CD14-positive monocyte (primary cell): ENCODE measurements around the gene OSBPL1A. TPM values are rescaled to one million over a fixed set of nuclear protein-coding genes. Genes with fewer than 3 reads are reported as not detected.

Experiments used
- DNase-seq, 3 donors: peaks; one replicate each; pipeline ENCODE4 v3.0.0-alpha.2; 2011 to 2022
- H2AFZ ChIP-seq: 2 replicates; pipeline ENCODE4 v1.6.0; 2012; ENCODE audit warnings: mild to moderate bottlenecking, low read depth, low read length, inconsistent platforms; ENCODE audit not compliant: insufficient read depth, poor library complexity, severe bottlenecking
- H3K27ac ChIP-seq, 2 donors: 1 replicate in 1 of 2; 2 replicates in 1 of 2; pipeline ENCODE4 v1.5.1; 2012 to 2013; ENCODE audit warnings: low read length in 2 of 2, control low read depth in 1 of 2, inconsistent platforms in 1 of 2, low read depth in 1 of 2, mild to moderate bottlenecking in 1 of 2
- H3K27me3 ChIP-seq, 2 donors: one replicate each; pipeline versions ENCODE4 v1.6.0 to v1.6.1; 2011 to 2013; ENCODE audit warnings: low read length in 2 of 2; ENCODE audit not compliant: control insufficient read depth in 2 of 2, insufficient read depth in 2 of 2
- H3K36me3 ChIP-seq, 2 donors: replicated peaks in 1 of 2; 1 replicate in 1 of 2; 2 replicates in 1 of 2; pipeline versions ENCODE4 v1.5.1 to v1.6.1; 2012 to 2013; ENCODE audit warnings: low read length in 2 of 2, control low read depth in 1 of 2, inconsistent platforms in 1 of 2, mild to moderate bottlenecking in 1 of 2; ENCODE audit not compliant: insufficient read depth in 2 of 2, control insufficient read depth in 1 of 2
- H3K4me1 ChIP-seq, 2 donors: 1 replicate in 1 of 2; 2 replicates in 1 of 2; pipeline versions ENCODE4 v1.5.1 to v1.6.1; 2012 to 2013; ENCODE audit warnings: low read length in 2 of 2, control low read depth in 1 of 2, inconsistent platforms in 1 of 2, mild to moderate bottlenecking in 1 of 2, moderate library complexity in 1 of 2; ENCODE audit not compliant: insufficient read depth in 2 of 2, control insufficient read depth in 1 of 2
- H3K4me2 ChIP-seq: replicated peaks from 2 replicates; pipeline ENCODE3; 2012; ENCODE audit warnings: low read length, moderate library complexity, mild to moderate bottlenecking; ENCODE audit not compliant: poor library complexity, severe bottlenecking; ENCODE audit errors: extremely low read depth
- H3K4me3 ChIP-seq, 3 experiments: fragments of 200-600 bp in 1 of 3; sonication (generic) in 1 of 3; replicated peaks in 1 of 3; 1 replicate in 2 of 3; 2 replicates in 1 of 3; pipeline ENCODE4 v1.5.1; 2011 to 2013; ENCODE audit warnings: low read length in 3 of 3, mild to moderate bottlenecking in 3 of 3, control low read depth in 2 of 3, low read depth in 2 of 3, inconsistent platforms in 1 of 3, moderate library complexity in 1 of 3
- H3K79me2 ChIP-seq: 2 replicates; pipeline ENCODE4 v1.6.0; 2012; ENCODE audit warnings: mild to moderate bottlenecking, control low read depth, inconsistent platforms, low read length, moderate library complexity; ENCODE audit not compliant: insufficient read depth
- H3K9ac ChIP-seq: 2 replicates; pipeline ENCODE4 v1.6.0; 2017; ENCODE audit warnings: low read length, mild to moderate bottlenecking; ENCODE audit not compliant: insufficient read depth, poor library complexity, severe bottlenecking
- H3K9me3 ChIP-seq, 2 donors: replicated peaks in 1 of 2; 1 replicate in 1 of 2; 2 replicates in 1 of 2; pipeline versions ENCODE4 v1.5.1 to v1.6.1; 2012 to 2013; ENCODE audit warnings: low read length in 2 of 2, control low read depth in 1 of 2; ENCODE audit not compliant: control insufficient read depth in 1 of 2, insufficient read depth in 1 of 2
- H4K20me1 ChIP-seq: 2 replicates; pipeline ENCODE4 v1.6.0; 2012; ENCODE audit warnings: mild to moderate bottlenecking, low read length, control low read depth, moderate library complexity; ENCODE audit not compliant: insufficient read depth
- H3K27ac Mint-ChIP-seq, 7 donors: one replicate each; pipeline ENCODE4 v1.8.0; 2020; ENCODE audit warnings: mild to moderate bottlenecking in 7 of 7, mixed read lengths in 7 of 7, moderate library complexity in 6 of 7, inconsistent platforms in 2 of 7
- H3K27me3 Mint-ChIP-seq, 3 donors: one replicate each; pipeline ENCODE4 v1.8.0; 2021 to 2022; ENCODE audit warnings: low read depth in 3 of 3, mild to moderate bottlenecking in 3 of 3, mixed read lengths in 3 of 3, moderate library complexity in 3 of 3, inconsistent platforms in 1 of 3
- H3K36me3 Mint-ChIP-seq, 2 donors: one replicate each; pipeline ENCODE4 v1.8.0; 2020; ENCODE audit warnings: mixed read lengths in 2 of 2, inconsistent platforms in 1 of 2, mild to moderate bottlenecking in 1 of 2
- H3K4me1 Mint-ChIP-seq: one replicate; pipeline ENCODE4 v1.8.0; 2020; ENCODE audit warnings: mild to moderate bottlenecking, mixed read lengths
- H3K4me3 Mint-ChIP-seq, 2 donors: one replicate each; pipeline ENCODE4 v1.8.0; 2020; ENCODE audit warnings: mild to moderate bottlenecking in 2 of 2, mixed read lengths in 2 of 2, moderate library complexity in 1 of 2
- H3K9me3 Mint-ChIP-seq, 7 donors: one replicate each; pipeline ENCODE4 v1.8.0; 2020 to 2022; ENCODE audit warnings: mixed read lengths in 7 of 7, mild to moderate bottlenecking in 6 of 7, moderate library complexity in 6 of 7, inconsistent platforms in 2 of 7
- WGBS: methylation state at CpG from one replicate; pipeline ENCODE4 v1.1.5; 2013; ENCODE audit warnings: missing lambda C conversion rate; ENCODE audit not compliant: insufficient coverage; 5-methylcytosine and 5-hydroxymethylcytosine counted together
- intact Hi-C, 2 donors: fragments of 100-400 bp; cut with micrococcal nuclease; formaldehyde crosslinking; loops; one replicate each; pipeline versions ENCODE4 v1.15.0 to v1.15.1; 2023
- polyA plus RNA-seq, 3 donors: library from polyadenylated mRNA; depleted of rRNA in 1 of 3; unstranded in 2 of 3; stranded (reverse) in 1 of 3; fragments of 300-500 nt in 2 of 3; fragments of >200 nt in 1 of 3; fragmentation: Illumina TruSeq in 2 of 3; gene quantifications; 1 replicate in 2 of 3; 2 replicates in 1 of 3; pipeline ENCODE4 v1.2.3, GENCODE V29; 2012 to 2021
- TF ChIP-seq, protein P1 (sequence below): fragments of 200-600 bp; IDR thresholded peaks from one replicate; pipeline ENCODE4 v1.8.0; 2022; ENCODE audit warnings: antibody characterized with exemption, mild to moderate bottlenecking

OSBPL1A gene
- polyA plus RNA-seq, 3 donors: 6.3 to 9.1 (median 7.1) TPM

GRCh38 chr18:24293254-24293653, 104.4 kb downstream of the OSBPL1A start:
- Mint-ChIP-seq H3K4me1 (peaks cover 3% of the 10 kb centered on the region), H3K4me3 (no peak overlapping the region), H3K36me3 (peaks cover 17 to 33% of the 10 kb centered on the region in 2 donors), H3K27me3 (peaks cover 0 to 3% (median 0%) of the 10 kb centered on the region in 3 donors), H3K27ac (peak overlapping the region in 2 of 7 donors; percentile 11 to 75), H3K9me3 (no peaks in the 10 kb centered on the region)
- Histone ChIP-seq H3K27me3 (no peaks in the 10 kb centered on the region), H3K4me1 (no peaks in the 10 kb centered on the region), H3K4me3 (no peak overlapping the region), H2AFZ (no peak overlapping the region), H4K20me1 (no peaks in the 10 kb centered on the region), H3K27ac (no peak overlapping the region), H3K79me2 (no peaks in the 10 kb centered on the region), H3K9ac (no peak overlapping the region), H3K4me2 (no peak overlapping the region), H3K36me3 (no peaks in the 10 kb centered on the region), H3K9me3 (no peaks in the 10 kb centered on the region)
- intact Hi-C loops: no loop called here
- 98% methylated on average over 12 of the region's 12 CpGs for WGBS
- DNase-seq: no peak
- TF ChIP-seq, protein P1, sequence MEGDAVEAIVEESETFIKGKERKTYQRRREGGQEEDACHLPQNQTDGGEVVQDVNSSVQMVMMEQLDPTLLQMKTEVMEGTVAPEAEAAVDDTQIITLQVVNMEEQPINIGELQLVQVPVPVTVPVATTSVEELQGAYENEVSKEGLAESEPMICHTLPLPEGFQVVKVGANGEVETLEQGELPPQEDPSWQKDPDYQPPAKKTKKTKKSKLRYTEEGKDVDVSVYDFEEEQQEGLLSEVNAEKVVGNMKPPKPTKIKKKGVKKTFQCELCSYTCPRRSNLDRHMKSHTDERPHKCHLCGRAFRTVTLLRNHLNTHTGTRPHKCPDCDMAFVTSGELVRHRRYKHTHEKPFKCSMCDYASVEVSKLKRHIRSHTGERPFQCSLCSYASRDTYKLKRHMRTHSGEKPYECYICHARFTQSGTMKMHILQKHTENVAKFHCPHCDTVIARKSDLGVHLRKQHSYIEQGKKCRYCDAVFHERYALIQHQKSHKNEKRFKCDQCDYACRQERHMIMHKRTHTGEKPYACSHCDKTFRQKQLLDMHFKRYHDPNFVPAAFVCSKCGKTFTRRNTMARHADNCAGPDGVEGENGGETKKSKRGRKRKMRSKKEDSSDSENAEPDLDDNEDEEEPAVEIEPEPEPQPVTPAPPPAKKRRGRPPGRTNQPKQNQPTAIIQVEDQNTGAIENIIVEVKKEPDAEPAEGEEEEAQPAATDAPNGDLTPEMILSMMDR: no peak

GRCh38 chr18:24278591-24278990, 119.0 kb downstream of the OSBPL1A start:
- TF ChIP-seq, protein P1: no peak
- Mint-ChIP-seq H3K4me1 (peaks cover 23% of the 10 kb centered on the region), H3K36me3 (peaks cover 14 to 26% of the 10 kb centered on the region in 2 donors), H3K9me3 (no peaks in the 10 kb centered on the region), H3K27ac (no peak overlapping the region), H3K27me3 (no peaks in the 10 kb centered on the region), H3K4me3 (no peak overlapping the region)
- H3K4me2 ChIP-seq: no peak overlapping the region
- peaks cover 0 to 17% of the 10 kb centered on the region in 2 donors for H3K36me3 ChIP-seq
- H3K27ac ChIP-seq: no peak overlapping the region
- H3K4me3 ChIP-seq: no peak overlapping the region
- DNase-seq: no peak
- H3K27me3 ChIP-seq: no peaks in the 10 kb centered on the region
- intact Hi-C loops: no loop called here
- no peaks in the 10 kb centered on the region for H4K20me1 ChIP-seq
- H3K79me2 ChIP-seq: no peaks in the 10 kb centered on the region
- H3K4me1 ChIP-seq: peaks cover 23% of the 10 kb centered on the region in 2 donors
- no peaks in the 10 kb centered on the region for H3K9me3 ChIP-seq
- WGBS: no CpG with 5 or more reads among the region's 3 CpGs
- no peak overlapping the region for H2AFZ ChIP-seq
- no peak overlapping the region for H3K9ac ChIP-seq
